ENCODE data around the gene PBX3. TPM values are rescaled to one million over a fixed set of nuclear protein-coding genes. Genes with fewer than 3 reads are reported as not detected.

Gene PBX3
- total and polyA plus RNA-seq, 2 donors (not counting 1 experiment from before 2014, with no cell fraction given), result 35.8 to 51.8 TPM

- peak overlapping the region; percentile 19 for H3K27ac ChIP-seq (ENCODE audit: insufficient read depth, low read length)
- H3K9me3 ChIP-seq (ENCODE audit: control insufficient read depth, insufficient read depth, low read depth, low read length), result no peaks in the 10 kb centered on the region
- H3K4me3 ChIP-seq (replicated peaks in 1 of 4; ENCODE audit: control extremely low read depth in 1 of 4, insufficient read depth in 1 of 4, low read depth in 3 of 4, low read length in 4 of 4), result peak overlapping the region; percentile 11 to 37 (median 24)
- H3K4me1 ChIP-seq (ENCODE audit: control insufficient read depth, extremely low read depth, insufficient read depth, low read length), result no peaks in the 10 kb centered on the region
- TF ChIP-seq EZH2 (IDR thresholded peaks at IDR 0.05; ENCODE audit: low read length, missing control alignments), result no peak
- TF ChIP-seq CTCF (conservative IDR thresholded peaks at IDR 0.05 in 1 of 2, IDR thresholded peaks at IDR 0.05 in 1 of 2; ENCODE audit: low read depth in 1 of 2, low read length in 2 of 2), result no peak
- H3K79me2 ChIP-seq (ENCODE audit: control insufficient read depth, insufficient read depth, low read length), result peaks cover 48% of the 10 kb centered on the region
- no peaks in the 10 kb centered on the region for H4K20me1 ChIP-seq (ENCODE audit: control insufficient read depth, extremely low read depth, insufficient read depth, low read length)
- peak; percentile 64 to 70 for DNase-seq (ENCODE audit: low read depth in 2 of 2)
- no peaks in the 10 kb centered on the region for H3K36me3 ChIP-seq (ENCODE audit: control insufficient read depth, insufficient read depth, low read length)
- no peaks in the 10 kb centered on the region for H3K27me3 ChIP-seq (ENCODE audit: control insufficient read depth, insufficient read depth, low read length)
- H3K9ac ChIP-seq (ENCODE audit: insufficient read depth, low read length), result no peak overlapping the region
- no peak overlapping the region for H2AFZ ChIP-seq (ENCODE audit: low read length)
- H3K4me2 ChIP-seq (ENCODE audit: extremely low read depth, insufficient read depth, low read length), result peak overlapping the region; percentile 78
These were observed 96.5 kb downstream of the PBX3 start for GRCh38 chr9:125843646-125844045.

DNA sequence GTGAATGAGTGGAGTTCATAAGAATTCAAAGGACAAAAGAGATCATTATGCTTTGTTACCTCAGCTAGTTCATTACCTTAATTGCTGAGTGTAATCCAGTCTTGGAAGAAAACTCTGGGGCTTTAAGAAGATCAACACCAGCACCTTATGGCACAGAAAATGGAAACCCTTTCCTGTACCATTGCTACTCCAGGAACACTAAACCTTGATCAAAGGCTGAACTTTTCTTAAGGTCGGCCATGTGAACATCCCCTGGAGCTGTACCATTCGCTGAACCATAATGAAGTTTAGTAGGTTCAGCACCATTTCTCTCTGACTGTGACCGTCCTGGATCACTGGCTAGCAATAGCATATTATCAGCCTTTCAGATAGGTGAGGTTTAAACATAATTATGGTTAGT is 97.4 kb downstream of the PBX3 start:
- no peak overlapping the region for H3K4me3 ChIP-seq (replicated peaks in 1 of 4; ENCODE audit: control extremely low read depth in 1 of 4, insufficient read depth in 1 of 4, low read depth in 3 of 4, low read length in 4 of 4)
- H3K9ac ChIP-seq (ENCODE audit: insufficient read depth, low read length), result no peak overlapping the region
- no peaks in the 10 kb centered on the region for H4K20me1 ChIP-seq (ENCODE audit: control insufficient read depth, extremely low read depth, insufficient read depth, low read length)
- no peaks in the 10 kb centered on the region for H3K27me3 ChIP-seq (ENCODE audit: control insufficient read depth, insufficient read depth, low read length)
- DNase-seq (ENCODE audit: low read depth in 2 of 2), result no peak
- H3K9me3 ChIP-seq (ENCODE audit: control insufficient read depth, insufficient read depth, low read depth, low read length), result no peaks in the 10 kb centered on the region
- no peak overlapping the region for H3K4me2 ChIP-seq (ENCODE audit: extremely low read depth, insufficient read depth, low read length)
- TF ChIP-seq EZH2 (IDR thresholded peaks at IDR 0.05; ENCODE audit: low read length, missing control alignments) (no peak), CTCF (conservative IDR thresholded peaks at IDR 0.05 in 1 of 2, IDR thresholded peaks at IDR 0.05 in 1 of 2; ENCODE audit: low read depth in 1 of 2, low read length in 2 of 2) (no peak)
- no peak overlapping the region for H3K27ac ChIP-seq (ENCODE audit: insufficient read depth, low read length)
- H2AFZ ChIP-seq (ENCODE audit: low read length), result no peak overlapping the region
- no peaks in the 10 kb centered on the region for H3K4me1 ChIP-seq (ENCODE audit: control insufficient read depth, extremely low read depth, insufficient read depth, low read length)
- peaks cover 44% of the 10 kb centered on the region for H3K79me2 ChIP-seq (ENCODE audit: control insufficient read depth, insufficient read depth, low read length)
- no peaks in the 10 kb centered on the region for H3K36me3 ChIP-seq (ENCODE audit: control insufficient read depth, insufficient read depth, low read length)

DNA sequence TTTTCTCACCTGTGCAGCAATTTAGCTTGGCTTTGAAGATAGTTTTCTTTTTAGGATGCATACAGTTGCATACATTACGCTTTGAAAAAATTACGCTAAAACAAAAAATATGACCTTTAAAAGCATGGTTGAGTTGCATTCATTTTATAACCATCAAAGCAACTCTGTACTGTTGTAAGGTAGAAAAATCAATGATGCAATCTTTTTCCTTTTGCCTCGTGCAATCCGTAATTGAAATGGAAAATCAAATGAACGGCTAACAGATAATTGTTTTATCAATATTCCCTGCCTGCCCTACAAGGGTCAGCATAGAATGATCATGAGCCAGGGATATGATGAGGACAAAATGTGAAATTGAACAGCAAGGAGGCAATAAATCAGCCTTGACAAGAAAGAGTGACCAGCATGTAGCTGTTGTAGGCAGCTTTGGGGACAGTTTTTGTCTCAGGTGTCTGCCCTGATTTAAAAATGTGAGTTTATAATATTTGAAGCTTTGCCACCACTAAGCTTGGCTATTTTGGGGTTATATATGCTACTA is 98.2 kb downstream of the PBX3 start:
- Histone ChIP-seq H3K79me2 (ENCODE audit: control insufficient read depth, insufficient read depth, low read length) (peaks cover 45% of the 10 kb centered on the region), H3K27ac (ENCODE audit: insufficient read depth, low read length) (no peak overlapping the region), H3K4me3 (replicated peaks in 1 of 4; ENCODE audit: control extremely low read depth in 1 of 4, insufficient read depth in 1 of 4, low read depth in 3 of 4, low read length in 4 of 4) (no peak overlapping the region), H3K27me3 (ENCODE audit: control insufficient read depth, insufficient read depth, low read length) (no peaks in the 10 kb centered on the region), H4K20me1 (ENCODE audit: control insufficient read depth, extremely low read depth, insufficient read depth, low read length) (no peaks in the 10 kb centered on the region), H2AFZ (ENCODE audit: low read length) (no peak overlapping the region), H3K4me1 (ENCODE audit: control insufficient read depth, extremely low read depth, insufficient read depth, low read length) (no peaks in the 10 kb centered on the region), H3K4me2 (ENCODE audit: extremely low read depth, insufficient read depth, low read length) (no peak overlapping the region), H3K9me3 (ENCODE audit: control insufficient read depth, insufficient read depth, low read depth, low read length) (no peaks in the 10 kb centered on the region), H3K9ac (ENCODE audit: insufficient read depth, low read length) (no peak overlapping the region), H3K36me3 (ENCODE audit: control insufficient read depth, insufficient read depth, low read length) (no peaks in the 10 kb centered on the region)
- no peak for DNase-seq (ENCODE audit: low read depth in 2 of 2)
- no peak for TF ChIP-seq CTCF (conservative IDR thresholded peaks at IDR 0.05 in 1 of 2, IDR thresholded peaks at IDR 0.05 in 1 of 2; ENCODE audit: low read depth in 1 of 2, low read length in 2 of 2)
- no peak for TF ChIP-seq EZH2 (IDR thresholded peaks at IDR 0.05; ENCODE audit: low read length, missing control alignments)
